Occipital lobe (tissue), 2 donors: ENCODE data around the gene HELZ. TPM values are rescaled to one million over a fixed set of nuclear protein-coding genes. Genes with fewer than 3 reads are reported as not detected.
"Not testable (repeated sequence)": the region's sequence is repeated elsewhere in the genome, so short reads cannot be mapped to it uniquely, and the experiment has no call there.

Source experiments
- DNase-seq: peaks from one replicate; lab custom pipeline; 2025; lab: John Stamatoyannopoulos, UW
- total RNA-seq: library from RNA; depleted of rRNA; stranded (reverse); fragments of >200 nt; gene quantifications from one replicate; pipeline ENCODE4 v1.2.3, GENCODE V29; 2014

Gene HELZ
- total RNA-seq, result 58.0 TPM

GRCh38 chr17:67245073-67245693, at the start of gene HELZ:
TSS of gene HELZ (minus strand) at chr17:67245196. CDS start at chr17:67218804, 26,392 bp downstream.
- DNase-seq, result peak; percentile 33

GRCh38 chr17:67293251-67294203, 48.5 kb upstream of the HELZ start:
- DNase-seq, result peak; percentile 1

GRCh38 chr17:67290711-67291291, 45.8 kb upstream of the HELZ start:
- DNase-seq, result no peak

GRCh38 chr17:67290244-67290643, 45.2 kb upstream of the HELZ start:
- DNase-seq, result no peak

- DNase-seq, result peak; percentile 47
These were observed 44.3 kb upstream of the HELZ start for GRCh38 chr17:67289181-67289876.

- DNase-seq, result not testable (repeated sequence)
These were observed 41.8 kb upstream of the HELZ start for GRCh38 chr17:67286826-67287225.

- DNase-seq, result no peak
These were observed 40.4 kb upstream of the HELZ start for GRCh38 chr17:67285360-67285759.

- no peak for DNase-seq
These were observed 38.9 kb upstream of the HELZ start for GRCh38 chr17:67283731-67284516.

GRCh38 chr17:67281743-67282142, 36.7 kb upstream of the HELZ start:
- DNase-seq, result no peak

- no peak for DNase-seq
These were observed 36.1 kb upstream of the HELZ start for GRCh38 chr17:67281053-67281452.

GRCh38 chr17:67280279-67280678, 35.3 kb upstream of the HELZ start:
- DNase-seq, result no peak

- no peak for DNase-seq
These were observed 34.1 kb upstream of the HELZ start for GRCh38 chr17:67279115-67279514.

GRCh38 chr17:67278363-67278762, 33.4 kb upstream of the HELZ start:
- DNase-seq, result no peak

GRCh38 chr17:67276075-67276474, 31.1 kb upstream of the HELZ start:
- no peak for DNase-seq

- no peak for DNase-seq
These were observed 29.5 kb upstream of the HELZ start for GRCh38 chr17:67274466-67274865.

GRCh38 chr17:67273900-67274299, 28.9 kb upstream of the HELZ start:
- no peak for DNase-seq

- no peak for DNase-seq
These were observed 27.5 kb upstream of the HELZ start for GRCh38 chr17:67272312-67273047.

- not testable (repeated sequence) for DNase-seq
These were observed 26.2 kb upstream of the HELZ start for GRCh38 chr17:67271187-67271586.

- no peak for DNase-seq
These were observed 25.4 kb upstream of the HELZ start for GRCh38 chr17:67270416-67270815.

- no peak for DNase-seq
These were observed 21.5 kb upstream of the HELZ start for GRCh38 chr17:67266496-67266895.
